HepG2 (cell line): ENCODE data around the gene PAQR7. TPM values are rescaled to one million over a fixed set of nuclear protein-coding genes. Genes with fewer than 3 reads are reported as not detected.

Experiments used
- EHMT2 ChIP-seq: fragments of 200-600 bp; sonication (generic); IDR thresholded peaks from 2 replicates; pipeline ENCODE4 v1.7.0; 2017; ENCODE audit warnings: antibody characterized with exemption, low read depth, low read length, borderline replicate concordance
- FOXK1 ChIP-seq: sonication (generic); formaldehyde crosslinking; IDR thresholded peaks from 2 replicates; pipeline ENCODE4 v1.4.0; 2020; ENCODE audit warnings: low read depth, missing genetic modification reagents, borderline replicate concordance
- FOXP1 ChIP-seq, 2 experiments: fragments of 450-650 bp in 1 of 2; IDR thresholded peaks; 2 replicates each; pipeline ENCODE4 v1.6.1; 2017 to 2018; ENCODE audit warnings: antibody characterized with exemption in 1 of 2
- HIC2 ChIP-seq: sonication (generic); formaldehyde crosslinking; IDR thresholded peaks from 2 replicates; pipeline ENCODE4 v1.9.0; 2022; ENCODE audit warnings: low read depth, missing genetic modification reagents
- HNRNPLL ChIP-seq: fragments of 200-400 bp; formaldehyde crosslinking; IDR thresholded peaks from 2 replicates; pipeline ENCODE4 v1.6.1; 2017; ENCODE audit warnings: mild to moderate bottlenecking, low read depth, low read length; ENCODE audit not compliant: poor library complexity, severe bottlenecking
- MED8 ChIP-seq: sonication (generic); formaldehyde crosslinking; IDR thresholded peaks from 2 replicates; pipeline ENCODE4 v1.8.1; 2023; ENCODE audit warnings: mild to moderate bottlenecking, missing genetic modification reagents; ENCODE audit not compliant: insufficient replicate concordance
- MEIS2 ChIP-seq: sonication (generic); formaldehyde crosslinking; IDR thresholded peaks from 2 replicates; pipeline ENCODE4 v1.9.0; 2021; ENCODE audit warnings: mild to moderate bottlenecking, missing genetic modification reagents
- MLX ChIP-seq: IDR thresholded peaks from 2 replicates; pipeline ENCODE4 v1.6.1; 2016
- RAD21 ChIP-seq: fragments of 450-650 bp; formaldehyde crosslinking; IDR thresholded peaks from 2 replicates; pipeline ENCODE4 v1.5.0; 2020; ENCODE audit warnings: mild to moderate bottlenecking
- RBM39 ChIP-seq: fragments of 200-400 bp; formaldehyde crosslinking; IDR thresholded peaks from one replicate; pipeline ENCODE4 v1.6.1; 2018; ENCODE audit warnings: antibody characterized with exemption, mild to moderate bottlenecking, low read depth, low read length; ENCODE audit not compliant: poor library complexity, severe bottlenecking
- SOX13 ChIP-seq, 3 experiments: fragments of 450-650 bp in 1 of 3; sonication (generic) in 1 of 3; formaldehyde crosslinking in 1 of 3; IDR thresholded peaks in 2 of 3; conservative IDR thresholded peaks in 1 of 3; 2 replicates each; pipeline versions ENCODE4 v1.5.0 to v1.6.1; 2016 to 2020; ENCODE audit warnings: antibody characterized with exemption in 1 of 3, mild to moderate bottlenecking in 1 of 3, missing compliant biosample characterization in 1 of 3, missing genetic modification reagents in 1 of 3, moderate library complexity in 1 of 3
- TSC22D2 ChIP-seq: sonication (generic); formaldehyde crosslinking; IDR thresholded peaks from 2 replicates; pipeline ENCODE4 v1.5.1; 2020; ENCODE audit warnings: missing genetic modification reagents, mild to moderate bottlenecking, borderline replicate concordance
- ZFAT ChIP-seq: sonication (generic); formaldehyde crosslinking; conservative IDR thresholded peaks from 2 replicates; pipeline ENCODE4 v1.8.1; 2023; ENCODE audit warnings: missing genetic modification reagents, inconsistent platforms
- ZFP62 ChIP-seq: sonication (generic); formaldehyde crosslinking; IDR thresholded peaks from 2 replicates; pipeline ENCODE4 v1.4.0; 2020; ENCODE audit warnings: missing genetic modification reagents
- ZNF644 ChIP-seq: IDR thresholded peaks from 2 replicates; pipeline ENCODE4 v1.6.1; 2016; ENCODE audit warnings: low read depth
- ZNF672 ChIP-seq: sonication (generic); formaldehyde crosslinking; IDR thresholded peaks from 2 replicates; pipeline ENCODE4 v1.8.1; 2022; ENCODE audit warnings: missing genetic modification reagents
- ZNF75D ChIP-seq: sonication (generic); formaldehyde crosslinking; IDR thresholded peaks from 2 replicates; pipeline ENCODE4 v1.8.1; 2023; ENCODE audit warnings: missing genetic modification reagents, mild to moderate bottlenecking, borderline replicate concordance
- ZSCAN30 ChIP-seq: sonication (generic); formaldehyde crosslinking; IDR thresholded peaks from 2 replicates; pipeline ENCODE4 v1.5.0; 2020; ENCODE audit warnings: mild to moderate bottlenecking, missing genetic modification reagents
- ZSCAN31 ChIP-seq: sonication (generic); formaldehyde crosslinking; IDR thresholded peaks from 2 replicates; pipeline ENCODE4 v1.5.0; 2020; ENCODE audit warnings: low read depth, mild to moderate bottlenecking, missing genetic modification reagents
- polyA plus RNA-seq, 8 experiments: library from polyadenylated mRNA; depleted of rRNA in 3 of 8; stranded (reverse) in 7 of 8; unstranded in 1 of 8; fragments of >200 nt; fragmentation: Illumina TruSeq in 4 of 8; extraction: Trizol in 4 of 8; gene quantifications; 2 replicates each; pipeline versions ENCODE4 v1.2.1 to v1.2.3, GENCODE V29; 2011 to 2016; ENCODE audit warnings: low read depth in 4 of 8, missing spikeins in 1 of 8, mixed read lengths in 1 of 8; ENCODE audit not compliant: insufficient read depth in 1 of 8
- total RNA-seq, 5 experiments: library from RNA; depleted of rRNA; stranded (reverse); fragments of >200 nt; fragmentation: Illumina TruSeq; extraction: Trizol; gene quantifications; 2 replicates each; pipeline ENCODE4 v1.2.3, GENCODE V29; 2016; ENCODE audit warnings: low read depth in 1 of 5
- TF ChIP-seq, protein P1 (sequence below): sonication (generic); formaldehyde crosslinking; IDR thresholded peaks from 2 replicates; pipeline ENCODE4 v1.4.0; 2020; ENCODE audit warnings: missing genetic modification reagents, mild to moderate bottlenecking, borderline replicate concordance
- TF ChIP-seq, protein P2 (sequence below): sonication (generic); formaldehyde crosslinking; IDR thresholded peaks from 2 replicates; pipeline ENCODE4 v1.5.1; 2020; ENCODE audit warnings: missing genetic modification reagents, mild to moderate bottlenecking, borderline replicate concordance
- TF ChIP-seq, protein P3 (sequence below): sonication (generic); formaldehyde crosslinking; IDR thresholded peaks from 2 replicates; pipeline ENCODE4 v1.8.0; 2022; ENCODE audit warnings: missing genetic modification reagents, low read depth, mild to moderate bottlenecking, borderline replicate concordance

PAQR7 gene
- total and polyA plus RNA-seq, 2 of the 13 experiments (the other 11 are each of a cell fraction or from before 2014, with no cell fraction given): 13.2 to 16.6 TPM

GRCh38 chr1:25819491-25820246 is 55.8 kb downstream of the PAQR7 start, which contains the start of gene MTFR1L (continued):
- TF ChIP-seq HIC2 (CRISPR knock-in tag) (peak; percentile 42; the same call in 1 of the 2 replicates), ZNF644 (CRISPR knock-in tag) (no peak), FOXK1 (CRISPR knock-in tag) (peak; percentile 72; the same call in 1 of the 2 replicates), RBM39 (peak; percentile 40), SOX13 (IDR thresholded peaks at IDR 0.05) (no peak), SOX13 (CRISPR knock-in tag; conservative IDR thresholded peaks at IDR 0.05 in 1 of 2, IDR thresholded peaks at IDR 0.05 in 1 of 2) (peak in 1 of 2 experiments; percentile 51; a peak in 2 of 4 replicates), FOXP1 (IDR thresholded peaks at IDR 0.05) (no peak), FOXP1 (CRISPR knock-in tag; IDR thresholded peaks at IDR 0.05) (0 out of 2 replicates have a peak, but pooled peaks have one; percentile 4), EHMT2 (no peak), ZFP62 (CRISPR knock-in tag) (no peak), HNRNPLL (peak; percentile 72), RAD21 (CRISPR knock-in tag) (peak; percentile 27; the same call in 1 of the 2 replicates), ZNF672 (CRISPR knock-in tag) (no peak), TSC22D2 (CRISPR knock-in tag) (no peak), MLX (0 out of 2 replicates have a peak, but pooled peaks have one; percentile 10), ZNF75D (CRISPR knock-in tag) (no peak), ZSCAN31 (peak; percentile 77), ZSCAN30 (CRISPR knock-in tag) (no peak; the same call in 1 of the 2 replicates), MED8 (CRISPR knock-in tag) (peak; percentile 62), ZFAT (CRISPR knock-in tag) (no peak), MEIS2 (CRISPR knock-in tag) (peak; percentile 54; the same call in 1 of the 2 replicates)
- TF ChIP-seq, protein P1, sequence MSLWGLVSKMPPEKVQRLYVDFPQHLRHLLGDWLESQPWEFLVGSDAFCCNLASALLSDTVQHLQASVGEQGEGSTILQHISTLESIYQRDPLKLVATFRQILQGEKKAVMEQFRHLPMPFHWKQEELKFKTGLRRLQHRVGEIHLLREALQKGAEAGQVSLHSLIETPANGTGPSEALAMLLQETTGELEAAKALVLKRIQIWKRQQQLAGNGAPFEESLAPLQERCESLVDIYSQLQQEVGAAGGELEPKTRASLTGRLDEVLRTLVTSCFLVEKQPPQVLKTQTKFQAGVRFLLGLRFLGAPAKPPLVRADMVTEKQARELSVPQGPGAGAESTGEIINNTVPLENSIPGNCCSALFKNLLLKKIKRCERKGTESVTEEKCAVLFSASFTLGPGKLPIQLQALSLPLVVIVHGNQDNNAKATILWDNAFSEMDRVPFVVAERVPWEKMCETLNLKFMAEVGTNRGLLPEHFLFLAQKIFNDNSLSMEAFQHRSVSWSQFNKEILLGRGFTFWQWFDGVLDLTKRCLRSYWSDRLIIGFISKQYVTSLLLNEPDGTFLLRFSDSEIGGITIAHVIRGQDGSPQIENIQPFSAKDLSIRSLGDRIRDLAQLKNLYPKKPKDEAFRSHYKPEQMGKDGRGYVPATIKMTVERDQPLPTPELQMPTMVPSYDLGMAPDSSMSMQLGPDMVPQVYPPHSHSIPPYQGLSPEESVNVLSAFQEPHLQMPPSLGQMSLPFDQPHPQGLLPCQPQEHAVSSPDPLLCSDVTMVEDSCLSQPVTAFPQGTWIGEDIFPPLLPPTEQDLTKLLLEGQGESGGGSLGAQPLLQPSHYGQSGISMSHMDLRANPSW (CRISPR knock-in tag): 0 out of 2 replicates have a peak, but pooled peaks have one; percentile 52
- TF ChIP-seq, protein P2, sequence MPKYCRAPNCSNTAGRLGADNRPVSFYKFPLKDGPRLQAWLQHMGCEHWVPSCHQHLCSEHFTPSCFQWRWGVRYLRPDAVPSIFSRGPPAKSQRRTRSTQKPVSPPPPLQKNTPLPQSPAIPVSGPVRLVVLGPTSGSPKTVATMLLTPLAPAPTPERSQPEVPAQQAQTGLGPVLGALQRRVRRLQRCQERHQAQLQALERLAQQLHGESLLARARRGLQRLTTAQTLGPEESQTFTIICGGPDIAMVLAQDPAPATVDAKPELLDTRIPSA (CRISPR knock-in tag): 0 out of 2 replicates have a peak, but pooled peaks have one; percentile 39
- TF ChIP-seq, protein P3, sequence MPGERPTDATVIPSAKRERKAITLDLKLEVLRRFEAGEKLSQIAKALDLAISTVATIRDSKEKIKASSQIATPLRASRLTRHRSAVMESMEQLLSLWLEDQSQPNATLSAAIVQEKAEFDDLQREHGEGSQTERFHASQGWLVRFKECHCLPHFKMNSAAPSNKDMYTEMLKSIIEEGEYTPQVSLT (CRISPR knock-in tag): no peak
